Limb (tissue), 2 donors: ENCODE results near the gene FOXD2.

Source experiments
- DNase-seq, 2 donors: peaks; one replicate each; pipeline ENCODE4 v3.0.0-alpha.2; 2016; ENCODE audit errors: extremely low spot score in 2 of 2

Gene FOXD2

GRCh38 chr1:47417170-47418044 lies 20.4 kb upstream of the FOXD2 start:
- no peak for DNase-seq

GRCh38 chr1:47418122-47418521 lies 19.7 kb upstream of the FOXD2 start:
- no peak for DNase-seq

GRCh38 chr1:47418681-47419325 lies 19.0 kb upstream of the FOXD2 start:
- DNase-seq = no peak

- no peak for DNase-seq
These were observed 17.3 kb upstream of the FOXD2 start for GRCh38 chr1:47420547-47420946.

- no peak for DNase-seq
These were observed 14.0 kb upstream of the FOXD2 start for GRCh38 chr1:47423872-47424271.

- DNase-seq = peak; percentile 20 to 55
These were observed 13.4 kb upstream of the FOXD2 start for GRCh38 chr1:47424336-47424982.

- DNase-seq = no peak
These were observed 6.3 kb upstream of the FOXD2 start for GRCh38 chr1:47431534-47431933.

- DNase-seq = peak; percentile 89 to 91
These were observed 5.5 kb upstream of the FOXD2 start for GRCh38 chr1:47432071-47433036.

GRCh38 chr1:47433037-47433421 lies 4.8 kb upstream of the FOXD2 start:
- no peak for DNase-seq

- DNase-seq = no peak
These were observed 4.3 kb upstream of the FOXD2 start for GRCh38 chr1:47433477-47434050.

- DNase-seq = peak; percentile 18 to 75
These were observed 3.6 kb upstream of the FOXD2 start for GRCh38 chr1:47434051-47434842.

GRCh38 chr1:47435506-47436303 lies 2.1 kb upstream of the FOXD2 start:
- no peak for DNase-seq

- DNase-seq = peak; percentile 55 to 87
These were observed 1.4 kb upstream of the FOXD2 start for GRCh38 chr1:47436304-47436978.

- DNase-seq = no peak
These were observed 831 bp upstream of the FOXD2 start for GRCh38 chr1:47436979-47437446.

GRCh38 chr1:47438165-47439016 lies 547 bp downstream of the FOXD2 start:
- DNase-seq = peak in 1 of 2 donors; percentile 54

GRCh38 chr1:47439017-47439818 lies 1.4 kb downstream of the FOXD2 start:
- peak in 1 of 2 donors; percentile 57 for DNase-seq
